IPS-18a (cell line): ENCODE data around the gene CUBN.

ENCODE experiments used
- H3K27ac ChIP-seq: one replicate; pipeline ENCODE4 v1.5.1; 2013; ENCODE audit warnings: low read length
- H3K27me3 ChIP-seq: one replicate; pipeline ENCODE4 v1.6.1; 2013; ENCODE audit warnings: mild to moderate bottlenecking, low read length; ENCODE audit not compliant: control insufficient read depth, insufficient read depth
- H3K36me3 ChIP-seq: one replicate; pipeline ENCODE4 v1.6.1; 2013; ENCODE audit warnings: low read depth, low read length; ENCODE audit not compliant: control insufficient read depth
- H3K4me1 ChIP-seq: one replicate; pipeline ENCODE4 v1.6.1; 2013; ENCODE audit warnings: low read depth, low read length; ENCODE audit not compliant: control insufficient read depth
- H3K4me3 ChIP-seq: one replicate; pipeline ENCODE4 v1.5.1; 2013; ENCODE audit warnings: low read length
- H3K9ac ChIP-seq: one replicate; pipeline ENCODE4 v1.6.1; 2013; ENCODE audit warnings: mild to moderate bottlenecking, low read length, moderate library complexity
- H3K9me3 ChIP-seq: one replicate; pipeline ENCODE4 v1.6.1; 2013; ENCODE audit warnings: low read depth, low read length; ENCODE audit not compliant: control insufficient read depth

The CUBN gene

DNA sequence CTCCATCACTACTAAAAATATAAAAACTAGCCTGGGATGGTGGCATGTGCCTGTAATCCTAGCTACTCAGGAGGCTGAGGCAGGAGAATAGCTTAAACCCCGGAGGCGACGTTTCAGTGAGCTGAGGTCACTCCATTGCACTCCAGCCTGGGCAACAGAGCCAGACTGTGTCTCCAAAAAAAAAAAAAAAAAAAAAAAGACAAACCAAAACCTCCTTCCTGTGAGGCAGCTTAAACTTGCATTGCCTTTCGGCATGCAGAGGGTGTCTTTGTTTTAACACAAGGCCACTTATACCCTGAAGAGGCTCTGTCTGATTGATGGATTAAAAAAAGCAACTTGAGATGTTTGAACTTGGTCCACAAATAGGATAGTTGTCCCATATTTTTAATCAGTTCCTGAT, 184.0 kb downstream of the CUBN start:
- Histone ChIP-seq H3K27ac (no peak overlapping the region), H3K9ac (no peak overlapping the region), H3K4me3 (no peak overlapping the region), H3K9me3 (no peaks in the 10 kb centered on the region), H3K27me3 (no peaks in the 10 kb centered on the region), H3K4me1 (peaks cover 2% of the 10 kb centered on the region), H3K36me3 (no peaks in the 10 kb centered on the region)

GRCh38 chr10:16944986-16945385, 184.6 kb downstream of the CUBN start:
- Histone ChIP-seq H3K27ac (no peak overlapping the region), H3K9ac (no peak overlapping the region), H3K27me3 (no peaks in the 10 kb centered on the region), H3K9me3 (no peaks in the 10 kb centered on the region), H3K36me3 (no peaks in the 10 kb centered on the region), H3K4me1 (no peaks in the 10 kb centered on the region), H3K4me3 (no peak overlapping the region)

GRCh38 chr10:16944402-16944801, 185.2 kb downstream of the CUBN start:
- no peak overlapping the region for H3K27ac ChIP-seq
- H3K36me3 ChIP-seq = no peaks in the 10 kb centered on the region
- no peaks in the 10 kb centered on the region for H3K27me3 ChIP-seq
- no peaks in the 10 kb centered on the region for H3K9me3 ChIP-seq
- H3K9ac ChIP-seq = no peak overlapping the region
- no peak overlapping the region for H3K4me3 ChIP-seq
- H3K4me1 ChIP-seq = no peaks in the 10 kb centered on the region

DNA sequence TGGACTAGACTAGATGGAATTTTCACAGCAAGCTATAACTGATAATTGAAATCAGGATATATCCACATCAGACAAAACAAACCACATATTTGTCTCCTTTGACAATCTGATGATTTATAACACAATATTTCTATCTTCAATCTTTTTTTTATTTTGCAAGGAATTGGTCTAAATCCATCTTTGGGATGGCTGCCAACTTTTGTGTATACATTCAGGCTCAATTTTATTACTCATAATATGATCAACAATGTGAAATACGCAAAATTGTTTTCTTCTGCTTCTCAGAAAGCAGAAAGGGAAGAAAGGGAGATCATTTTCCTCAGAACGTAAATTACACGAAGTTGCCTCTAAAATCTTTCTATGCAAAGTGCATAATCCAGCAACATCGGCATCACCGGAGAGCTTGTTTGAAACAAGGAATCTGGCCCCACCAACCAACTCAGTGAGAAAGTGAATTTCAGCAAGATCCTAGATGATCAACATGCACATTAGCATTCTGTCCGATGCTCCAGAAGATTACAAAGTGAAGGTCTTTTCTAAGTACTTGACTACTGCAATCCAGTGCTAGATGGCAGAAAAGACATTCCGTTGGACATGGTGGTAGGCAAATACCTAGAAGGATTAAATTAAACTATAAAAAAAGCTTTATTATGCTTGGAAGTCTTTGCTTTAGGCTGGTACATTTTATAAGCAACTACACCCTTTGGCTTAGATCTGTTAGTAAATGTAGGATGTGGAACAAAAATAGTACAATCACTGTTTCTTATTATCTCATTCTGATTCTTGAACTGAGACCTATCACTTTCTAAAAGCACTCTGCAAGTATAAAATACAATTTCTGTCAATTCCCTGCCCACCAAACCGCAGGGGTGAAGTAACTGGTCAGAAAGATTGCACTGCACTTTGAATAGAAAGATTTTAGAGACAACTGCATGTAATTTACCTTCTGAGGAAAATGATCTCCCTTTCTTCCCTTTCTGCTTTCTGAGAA, 186.0 kb downstream of the CUBN start:
- H3K4me1 ChIP-seq = no peaks in the 10 kb centered on the region
- no peak overlapping the region for H3K9ac ChIP-seq
- H3K4me3 ChIP-seq = no peak overlapping the region
- no peaks in the 10 kb centered on the region for H3K27me3 ChIP-seq
- no peak overlapping the region for H3K27ac ChIP-seq
- no peaks in the 10 kb centered on the region for H3K9me3 ChIP-seq
- H3K36me3 ChIP-seq = no peaks in the 10 kb centered on the region

DNA sequence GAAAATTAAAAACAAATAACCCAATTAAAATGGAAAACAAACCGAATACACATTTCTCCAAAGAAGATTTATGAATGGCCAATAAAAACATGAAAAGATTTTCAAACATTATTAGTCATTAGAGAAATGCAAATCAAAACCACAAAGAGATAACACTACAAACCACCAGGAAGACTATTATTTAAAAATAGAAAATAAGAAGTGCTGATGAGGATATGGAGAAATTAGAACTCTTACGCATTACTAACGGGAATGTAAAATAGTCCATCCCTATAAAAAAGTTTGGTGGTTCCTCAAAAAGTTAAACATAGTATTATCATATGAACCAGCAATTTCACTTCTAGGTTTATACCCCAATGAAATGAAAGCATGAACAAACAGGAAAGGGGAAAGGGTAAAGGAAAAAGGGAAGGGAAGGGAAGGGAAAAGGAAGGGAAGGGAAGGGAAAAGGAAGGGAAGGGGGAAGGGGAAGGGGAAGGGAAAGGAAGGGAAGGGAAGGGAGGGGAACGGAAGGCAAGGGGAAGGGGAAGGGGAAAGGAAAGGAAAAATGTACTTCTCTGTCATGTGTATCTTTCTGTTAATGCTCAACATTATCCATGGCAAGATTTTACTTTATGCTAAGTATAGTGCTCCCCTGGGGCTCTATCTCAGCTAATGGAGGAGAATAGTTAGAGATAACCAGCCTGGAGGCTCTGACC, 187.1 kb downstream of the CUBN start:
- Histone ChIP-seq H3K9ac (no peak overlapping the region), H3K27me3 (no peaks in the 10 kb centered on the region), H3K4me3 (no peak overlapping the region), H3K36me3 (no peaks in the 10 kb centered on the region), H3K9me3 (no peaks in the 10 kb centered on the region), H3K4me1 (no peaks in the 10 kb centered on the region), H3K27ac (no peak overlapping the region)

DNA sequence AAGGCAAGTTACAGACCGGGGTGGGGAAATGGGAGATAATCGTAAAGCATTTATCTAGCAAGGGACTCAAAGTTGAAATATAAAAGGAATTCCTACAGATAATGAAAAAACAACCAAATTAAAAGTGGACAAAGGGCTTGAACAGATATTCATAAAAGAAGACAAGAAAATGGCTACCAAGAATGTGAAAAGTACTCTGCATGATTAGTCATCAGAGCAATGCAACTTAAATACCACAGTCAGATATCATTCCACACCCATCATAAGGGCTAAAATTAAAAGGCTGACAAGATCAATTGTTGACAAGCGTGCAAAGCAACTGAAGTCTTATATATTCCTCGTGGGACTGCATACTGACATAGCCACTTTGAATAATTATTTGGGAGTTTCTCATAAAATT, 187.7 kb downstream of the CUBN start:
- H3K27me3 ChIP-seq = no peaks in the 10 kb centered on the region
- H3K27ac ChIP-seq = no peak overlapping the region
- no peaks in the 10 kb centered on the region for H3K4me1 ChIP-seq
- no peaks in the 10 kb centered on the region for H3K9me3 ChIP-seq
- H3K9ac ChIP-seq = no peak overlapping the region
- H3K4me3 ChIP-seq = no peak overlapping the region
- no peaks in the 10 kb centered on the region for H3K36me3 ChIP-seq

GRCh38 chr10:16941067-16941466, 188.5 kb downstream of the CUBN start:
- H3K4me1 ChIP-seq = no peaks in the 10 kb centered on the region
- H3K36me3 ChIP-seq = no peaks in the 10 kb centered on the region
- no peak overlapping the region for H3K27ac ChIP-seq
- no peaks in the 10 kb centered on the region for H3K9me3 ChIP-seq
- H3K9ac ChIP-seq = no peak overlapping the region
- no peak overlapping the region for H3K4me3 ChIP-seq
- H3K27me3 ChIP-seq = no peaks in the 10 kb centered on the region

DNA sequence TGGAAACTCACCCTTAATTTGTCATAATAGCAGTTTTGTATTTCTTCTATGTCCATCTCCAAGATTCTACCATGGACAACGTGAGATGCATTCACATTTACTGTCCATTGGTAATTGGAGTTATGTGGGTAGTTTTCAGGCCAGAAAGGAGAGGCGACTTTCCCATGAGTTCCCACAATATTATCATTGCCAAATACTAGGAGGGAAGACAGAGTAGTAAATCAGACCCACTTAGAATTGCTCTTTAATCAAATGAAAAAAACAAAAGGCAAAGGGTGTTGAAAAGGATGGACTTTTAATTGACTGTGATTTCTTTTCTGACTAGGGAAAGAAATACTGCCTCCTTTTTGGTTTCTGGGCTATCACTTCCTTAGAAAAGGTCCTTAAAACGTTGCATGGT, 190.7 kb downstream of the CUBN start:
- H3K27ac ChIP-seq = no peak overlapping the region

DNA sequence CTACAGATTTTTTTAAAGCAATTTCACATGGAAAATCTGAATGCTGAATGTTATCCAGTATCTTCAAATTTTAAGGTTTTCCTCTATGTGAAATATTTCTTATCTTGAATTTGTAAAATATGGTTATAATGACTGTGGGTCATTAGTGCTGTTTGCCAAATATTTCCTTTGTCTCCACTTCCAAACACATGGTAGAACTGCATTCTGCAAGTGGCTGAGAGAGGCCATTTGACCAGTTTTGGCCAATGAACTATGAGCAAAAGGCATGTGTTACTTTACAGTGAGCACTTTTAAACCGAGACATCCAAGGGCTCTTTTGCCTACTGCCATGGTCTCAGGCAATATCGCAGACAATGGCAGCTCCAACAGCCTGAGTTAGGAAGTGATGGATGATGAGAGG, 195.2 kb downstream of the CUBN start:
- H3K27ac ChIP-seq = no peak overlapping the region

More for the DNA sequence above, 190.7 kb downstream of the CUBN start:
- Histone ChIP-seq H3K9ac (no peak overlapping the region), H3K36me3 (no peaks in the 10 kb centered on the region), H3K4me1 (no peaks in the 10 kb centered on the region), H3K4me3 (no peak overlapping the region), H3K9me3 (no peaks in the 10 kb centered on the region), H3K27me3 (no peaks in the 10 kb centered on the region)

GRCh38 chr10:16933783-16934182, 195.8 kb downstream of the CUBN start:
- peaks cover 8% of the 10 kb centered on the region for H3K4me1 ChIP-seq
- H3K9me3 ChIP-seq = no peaks in the 10 kb centered on the region
- no peak overlapping the region for H3K4me3 ChIP-seq
- H3K27ac ChIP-seq = no peak overlapping the region
- no peaks in the 10 kb centered on the region for H3K27me3 ChIP-seq
- no peak overlapping the region for H3K9ac ChIP-seq
- H3K36me3 ChIP-seq = no peaks in the 10 kb centered on the region

More for the DNA sequence above, 195.2 kb downstream of the CUBN start:
- no peak overlapping the region for H3K4me3 ChIP-seq
- H3K9ac ChIP-seq = no peak overlapping the region
- H3K36me3 ChIP-seq = no peaks in the 10 kb centered on the region
- peaks cover 1% of the 10 kb centered on the region for H3K4me1 ChIP-seq
- no peaks in the 10 kb centered on the region for H3K9me3 ChIP-seq
- no peaks in the 10 kb centered on the region for H3K27me3 ChIP-seq

GRCh38 chr10:16931930-16932329, 197.7 kb downstream of the CUBN start:
- Histone ChIP-seq H3K36me3 (no peaks in the 10 kb centered on the region), H3K4me1 (peaks cover 9% of the 10 kb centered on the region), H3K4me3 (no peak overlapping the region), H3K9ac (no peak overlapping the region), H3K27ac (no peak overlapping the region), H3K27me3 (no peaks in the 10 kb centered on the region), H3K9me3 (no peaks in the 10 kb centered on the region)
